Smooth muscle cell (in vitro differentiated cells): Measurements from ENCODE around the gene METTL9. TPM values are rescaled to one million over a fixed set of nuclear protein-coding genes. Genes with fewer than 3 reads are reported as not detected.
"Not testable (repeated sequence)": the region's sequence is repeated elsewhere in the genome, so short reads cannot be mapped to it uniquely, and the experiment has no call there.

ENCODE experiments used
- DNase-seq: peaks from one replicate; lab custom pipeline; 2025; ENCODE audit not compliant: unreplicated experiment; lab: John Stamatoyannopoulos, UW
- H2AFZ ChIP-seq: fragments of 200-600 bp; sonication (generic); 2 replicates; pipeline ENCODE4 v1.6.0; 2016; ENCODE audit warnings: antibody characterized with exemption, low read depth, mild to moderate bottlenecking
- H3F3A ChIP-seq: fragments of 200-600 bp; sonication (generic); 2 replicates; pipeline ENCODE4 v1.6.0; 2017; ENCODE audit warnings: antibody characterized with exemption, low read depth
- H3K27ac ChIP-seq: fragments of 200-600 bp; sonication (generic); 2 replicates; pipeline ENCODE4 v1.5.1; 2016; ENCODE audit warnings: low read depth, mild to moderate bottlenecking
- H3K27me3 ChIP-seq: fragments of 200-600 bp; sonication (generic); 2 replicates; pipeline ENCODE4 v1.6.1; 2016; ENCODE audit warnings: low read depth, mild to moderate bottlenecking
- H3K36me3 ChIP-seq: fragments of 200-600 bp; sonication (generic); 2 replicates; pipeline ENCODE4 v1.5.1; 2016; ENCODE audit warnings: low read depth
- H3K4me1 ChIP-seq: fragments of 200-600 bp; sonication (generic); 2 replicates; pipeline ENCODE4 v1.5.1; 2016; ENCODE audit warnings: low read depth
- H3K4me2 ChIP-seq: fragments of 200-600 bp; sonication (generic); 2 replicates; pipeline ENCODE4 v1.6.0; 2016; ENCODE audit warnings: mild to moderate bottlenecking
- H3K4me3 ChIP-seq: fragments of 200-600 bp; sonication (generic); 2 replicates; pipeline ENCODE4 v1.5.1; 2016; ENCODE audit warnings: mild to moderate bottlenecking
- H3K79me2 ChIP-seq: fragments of 200-600 bp; sonication (generic); 2 replicates; pipeline ENCODE4 v1.6.0; 2016; ENCODE audit warnings: low read depth, mild to moderate bottlenecking
- H3K9ac ChIP-seq: fragments of 200-600 bp; sonication (generic); 2 replicates; pipeline ENCODE4 v1.6.0; 2016; ENCODE audit warnings: low read depth
- H3K9me3 ChIP-seq: fragments of 200-600 bp; sonication (generic); replicated peaks from 2 replicates; pipeline ENCODE4 v1.5.1; 2016; ENCODE audit warnings: low read depth
- H4K20me1 ChIP-seq: fragments of 200-600 bp; sonication (generic); 2 replicates; pipeline ENCODE4 v1.6.0; 2016; ENCODE audit warnings: low read depth
- CTCF ChIP-seq: fragments of 200-600 bp; sonication (generic); IDR thresholded peaks from 2 replicates; pipeline ENCODE4 v1.5.1; 2017; ENCODE audit warnings: borderline replicate concordance, mild to moderate bottlenecking, antibody characterized with exemption; ENCODE audit not compliant: insufficient read depth, poor library complexity, severe bottlenecking
- WGBS: methylation state at CpG from one replicate; pipeline ENCODE4 v1.1.7; 2016; ENCODE audit warnings: low lambda C conversion rate; 5-methylcytosine and 5-hydroxymethylcytosine counted together
- polyA plus RNA-seq: library from polyadenylated mRNA; unstranded; fragments of >200 nt; fragmentation: Nextera tagmentation; extraction: Ambion mirVana; gene quantifications from 2 replicates; pipeline ENCODE4 v1.2.1, GENCODE V29; 2016
- total RNA-seq: library from RNA; depleted of rRNA; stranded (reverse); fragments of >200 nt; gene quantifications from 2 replicates; pipeline ENCODE4 v1.2.3, GENCODE V29; 2014

METTL9 gene
- total and polyA plus RNA-seq, 2 experiments from 2014 or later = 97.5 to 157 TPM

GRCh38 chr16:21646721-21647561, 47.6 kb downstream of the METTL9 start:
- Histone ChIP-seq H3K27me3 (no peaks in the 10 kb centered on the region), H3K9ac (no peak overlapping the region), H3K4me1 (no peaks in the 10 kb centered on the region), H3F3A (no peaks in the 10 kb centered on the region), H3K9me3 (no peaks in the 10 kb centered on the region), H2AFZ (no peak overlapping the region), H3K4me2 (no peak overlapping the region), H3K4me3 (no peak overlapping the region), H3K27ac (no peak overlapping the region), H3K36me3 (no peaks in the 10 kb centered on the region), H4K20me1 (peaks cover 85% of the 10 kb centered on the region), H3K79me2 (peaks cover 49% of the 10 kb centered on the region)
- TF ChIP-seq CTCF = no peak
- WGBS = 94% methylated on average over 18 of the region's 18 CpGs
- no peak for DNase-seq

- H3K4me3 ChIP-seq = no peak overlapping the region
Observed at GRCh38 chr16:21647562-21648164, 48.3 kb downstream of the METTL9 start.

DNA sequence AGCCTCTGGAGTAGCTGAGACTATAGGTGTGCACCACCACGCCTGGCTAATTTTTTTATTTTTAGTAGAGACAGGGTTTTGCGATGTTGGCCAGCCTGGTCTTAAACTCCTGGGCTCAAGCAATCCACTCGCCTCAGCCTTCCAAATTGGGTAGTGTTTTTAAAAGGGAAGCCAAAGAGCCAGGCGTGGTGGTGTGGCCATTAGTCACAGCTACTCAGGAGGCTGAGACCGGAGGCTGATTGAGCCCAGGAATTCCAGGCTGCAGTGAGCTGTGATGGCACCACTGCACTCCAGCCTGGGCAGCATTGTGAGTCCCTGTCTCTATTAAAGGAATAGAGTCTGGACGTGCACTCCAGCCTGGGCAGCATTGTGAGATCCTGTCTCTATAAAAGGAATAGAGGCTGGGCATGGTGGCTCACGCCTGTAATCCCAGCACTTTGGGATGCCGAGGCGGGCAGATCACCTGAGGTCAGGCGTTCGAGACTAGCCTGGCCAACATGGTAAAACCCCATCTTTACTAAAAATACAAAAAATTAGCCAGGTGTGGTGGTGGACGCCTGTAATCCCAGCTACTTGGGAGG, 50.5 kb downstream of the METTL9 start:
- not testable (repeated sequence) for H3F3A ChIP-seq, H3K4me2 ChIP-seq, H3K9me3 ChIP-seq, H3K27ac ChIP-seq, H3K4me1 ChIP-seq, H3K36me3 ChIP-seq, H3K4me3 ChIP-seq, H2AFZ ChIP-seq, H3K27me3 ChIP-seq, H3K9ac ChIP-seq, DNase-seq
- Histone ChIP-seq H3K79me2 (peaks cover 39% of the 10 kb centered on the region), H4K20me1 (peaks cover 89% of the 10 kb centered on the region)
- WGBS = 95% methylated on average over 12 of the region's 12 CpGs

More at GRCh38 chr16:21647562-21648164, 48.3 kb downstream of the METTL9 start:
- Histone ChIP-seq H3K27ac (no peak overlapping the region), H2AFZ (no peak overlapping the region), H3K4me2 (no peak overlapping the region), H3K4me1 (no peaks in the 10 kb centered on the region), H3K36me3 (no peaks in the 10 kb centered on the region), H3K79me2 (peaks cover 51% of the 10 kb centered on the region), H4K20me1 (peaks cover 87% of the 10 kb centered on the region), H3K9me3 (no peaks in the 10 kb centered on the region), H3F3A (no peaks in the 10 kb centered on the region), H3K27me3 (no peaks in the 10 kb centered on the region), H3K9ac (no peak overlapping the region)
- 97% methylated on average over 9 of the region's 9 CpGs for WGBS
- DNase-seq = no peak
- no peak for TF ChIP-seq CTCF

GRCh38 chr16:21650521-21650920, 51.1 kb downstream of the METTL9 start:
- no peak overlapping the region for H3K4me2 ChIP-seq
- no peak overlapping the region for H2AFZ ChIP-seq
- H4K20me1 ChIP-seq = peaks cover 82% of the 10 kb centered on the region
- H3K9ac ChIP-seq = no peak overlapping the region
- DNase-seq = no peak
- no peak overlapping the region for H3K27ac ChIP-seq
- H3K36me3 ChIP-seq = peaks cover 3% of the 10 kb centered on the region
- H3K9me3 ChIP-seq = no peaks in the 10 kb centered on the region
- no peak for TF ChIP-seq CTCF
- peaks cover 39% of the 10 kb centered on the region for H3K79me2 ChIP-seq
- WGBS = 100% methylated on average over 1 of the region's 1 CpG
- no peaks in the 10 kb centered on the region for H3K4me1 ChIP-seq
- H3F3A ChIP-seq = no peaks in the 10 kb centered on the region
- no peak overlapping the region for H3K4me3 ChIP-seq
- no peaks in the 10 kb centered on the region for H3K27me3 ChIP-seq
